Measurements from ENCODE around the gene BBS1.
"Not testable (repeated sequence)": the region's sequence is repeated elsewhere in the genome, so short reads cannot be mapped to it uniquely, and the experiment has no call there.

BBS1 gene

DNA sequence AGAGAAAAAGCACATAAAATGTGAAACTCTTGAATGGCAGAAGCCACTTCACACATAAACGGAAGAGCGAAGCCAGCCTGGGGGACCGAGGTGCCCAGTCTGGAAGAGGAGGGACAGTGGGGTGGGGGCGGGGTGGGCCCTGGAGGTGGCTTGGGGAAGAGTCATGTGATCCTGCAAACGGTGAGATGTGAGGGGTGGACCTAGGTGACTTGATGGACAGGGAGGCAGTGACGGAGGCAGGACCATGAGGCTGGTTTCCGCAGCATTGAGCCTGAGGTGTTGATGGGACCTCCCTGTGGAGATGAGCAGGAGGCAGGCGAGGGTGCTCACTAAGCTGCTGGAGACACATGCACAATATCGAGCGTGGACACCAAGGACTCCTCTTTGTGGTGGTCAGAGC, 18.6 kb downstream of the BBS1 start:
- DNase-seq = no peak

DNA sequence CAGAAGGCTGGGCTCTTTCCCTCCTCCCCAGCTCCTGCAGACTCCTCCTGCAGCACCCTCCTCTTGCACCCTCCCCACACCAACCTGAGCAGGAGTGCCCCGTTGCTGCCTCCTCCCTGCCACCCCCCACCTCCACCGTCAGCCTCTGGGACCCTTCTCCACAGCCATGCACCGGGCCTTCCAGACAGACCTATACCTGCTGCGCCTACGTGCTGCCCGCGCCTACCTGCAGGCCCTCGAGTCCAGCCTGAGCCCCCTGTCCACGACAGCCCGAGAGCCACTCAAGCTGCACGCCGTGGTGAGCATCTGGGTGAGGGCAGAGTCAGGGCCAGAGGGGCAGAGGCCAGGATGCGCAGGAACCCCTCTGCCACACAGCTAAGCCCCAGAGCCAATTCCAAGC, 19.2 kb downstream of the BBS1 start:
- DNase-seq = no peak

DNA sequence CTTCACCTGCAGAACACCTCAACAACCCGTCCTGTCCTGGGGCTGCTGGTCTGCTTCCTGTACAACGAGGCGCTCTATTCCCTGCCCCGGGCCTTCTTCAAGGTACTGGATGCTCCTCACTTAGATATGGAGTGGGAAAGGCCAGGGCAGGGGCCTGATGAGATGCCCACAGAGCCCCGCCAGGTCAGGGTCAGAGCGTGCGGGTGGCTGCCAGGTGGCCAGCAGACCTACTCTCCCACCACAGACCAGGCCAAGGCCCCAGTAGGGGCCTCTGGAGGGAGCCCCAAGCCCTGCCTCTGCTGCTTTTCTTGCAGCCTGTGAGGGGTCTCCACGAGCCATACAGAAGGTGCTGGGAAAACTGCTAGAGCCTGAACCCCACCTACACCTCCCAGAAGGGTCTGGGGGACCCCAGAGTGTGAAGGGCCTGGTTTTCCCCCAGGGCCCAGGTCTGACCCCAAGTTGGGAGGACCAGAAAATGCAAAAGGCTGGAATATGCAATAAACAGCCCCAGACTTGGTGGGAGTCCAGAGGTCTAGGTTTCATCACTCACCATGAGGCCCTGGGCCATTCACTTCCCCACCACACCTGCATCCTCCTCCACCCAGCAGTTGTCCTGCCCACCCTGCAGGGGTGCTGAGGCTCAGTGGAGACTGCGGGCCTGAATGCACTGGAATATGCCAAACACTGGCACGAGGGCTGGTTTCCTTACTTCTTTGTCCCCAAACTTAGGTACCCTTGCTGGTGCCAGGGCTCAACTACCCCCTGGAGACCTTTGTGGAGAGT, 20.7 kb downstream of the BBS1 start:
- no peak for DNase-seq

DNA sequence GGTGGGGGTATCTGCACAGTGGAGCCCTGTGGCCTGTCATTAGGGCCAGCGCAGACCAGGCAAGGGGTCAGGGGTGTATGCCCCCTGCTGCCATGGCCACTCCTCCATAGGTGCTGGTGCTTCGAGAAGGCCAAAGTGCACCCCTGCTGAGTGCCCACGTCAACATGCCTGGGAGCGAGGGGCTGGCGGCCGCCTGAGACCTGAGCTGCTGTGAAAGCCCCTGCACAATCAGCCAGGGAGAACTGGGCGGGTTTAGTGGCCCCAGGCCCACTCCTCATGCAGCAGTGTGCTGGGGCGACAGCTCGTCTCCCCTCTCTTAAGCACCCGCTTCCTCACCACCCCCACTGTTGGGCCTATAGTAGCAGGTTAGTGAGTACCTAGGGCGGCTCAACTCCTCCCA, 21.4 kb downstream of the BBS1 start:
- no peak for DNase-seq

DNA sequence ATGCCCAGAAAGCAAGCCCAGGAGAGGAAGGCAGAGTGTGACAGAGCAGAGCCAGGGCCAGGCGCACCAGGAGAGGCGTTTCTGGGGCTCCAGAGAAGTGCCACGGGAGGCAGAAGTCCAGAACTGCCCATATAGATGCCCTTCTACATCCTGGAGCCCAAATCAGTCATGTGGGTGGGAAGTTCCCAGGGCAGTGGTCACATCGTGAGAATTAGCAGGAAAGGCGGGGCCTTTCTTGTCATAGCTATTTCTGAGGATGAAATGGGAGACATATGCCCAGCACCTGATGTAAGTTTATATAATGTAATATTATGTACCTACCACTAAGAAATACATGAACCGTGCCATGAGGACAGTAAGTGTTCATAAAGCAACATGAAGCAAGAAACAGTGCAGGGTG, 22.3 kb downstream of the BBS1 start:
- DNase-seq = no peak

DNA sequence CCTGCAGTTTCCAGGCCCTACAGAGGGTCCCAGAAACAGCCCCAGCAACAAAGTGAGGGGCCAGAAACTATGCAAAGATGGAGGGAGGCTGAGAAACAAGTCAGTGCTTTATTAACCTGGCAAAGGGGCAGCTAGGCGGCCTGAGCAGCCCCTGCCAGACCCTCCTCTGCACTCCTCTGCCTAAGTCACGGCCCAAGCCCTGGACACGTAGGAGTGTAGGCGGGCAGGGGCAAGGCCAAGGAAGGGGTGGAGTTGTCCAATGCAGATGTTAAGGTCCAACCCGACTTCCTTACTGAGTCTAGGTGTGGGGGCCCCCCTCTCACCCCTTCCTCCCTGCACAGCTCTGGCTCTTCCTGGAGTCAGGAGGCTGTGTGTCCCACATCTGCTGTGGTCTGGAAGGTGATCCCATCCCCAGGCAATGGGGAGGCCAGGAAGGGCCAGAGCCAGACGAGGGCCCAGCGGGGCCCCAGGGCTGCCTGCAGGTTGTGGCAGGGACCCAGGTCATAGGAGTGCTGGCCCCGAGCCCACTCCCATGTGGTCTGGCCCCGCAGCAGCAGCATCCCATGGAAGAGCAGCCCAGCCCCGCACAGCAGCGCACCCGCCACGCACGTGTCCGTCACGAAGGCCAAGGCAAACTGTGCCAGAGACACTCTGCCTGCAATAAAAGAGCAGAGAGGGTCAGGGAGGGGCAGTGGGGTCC, 28.9 kb downstream of the BBS1 start:
- DNase-seq = no peak

DNA sequence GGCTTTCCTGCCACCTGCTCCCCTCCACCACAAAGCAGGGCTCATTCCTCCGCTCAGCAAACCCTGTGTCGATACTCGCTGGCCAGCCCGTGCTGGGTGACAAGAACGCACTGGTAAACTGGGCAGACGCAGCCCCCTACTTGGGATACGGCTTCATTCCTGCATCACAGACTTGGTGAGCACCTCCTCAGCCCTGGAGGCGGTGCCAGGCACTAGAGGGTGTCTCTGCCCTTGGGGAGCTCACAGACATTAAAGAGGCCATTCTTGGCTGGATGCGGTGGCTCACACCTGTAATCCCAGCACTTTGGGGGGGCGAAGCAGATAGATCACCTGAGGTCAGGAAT, 29.4 kb downstream of the BBS1 start:
- no peak for DNase-seq

DNA sequence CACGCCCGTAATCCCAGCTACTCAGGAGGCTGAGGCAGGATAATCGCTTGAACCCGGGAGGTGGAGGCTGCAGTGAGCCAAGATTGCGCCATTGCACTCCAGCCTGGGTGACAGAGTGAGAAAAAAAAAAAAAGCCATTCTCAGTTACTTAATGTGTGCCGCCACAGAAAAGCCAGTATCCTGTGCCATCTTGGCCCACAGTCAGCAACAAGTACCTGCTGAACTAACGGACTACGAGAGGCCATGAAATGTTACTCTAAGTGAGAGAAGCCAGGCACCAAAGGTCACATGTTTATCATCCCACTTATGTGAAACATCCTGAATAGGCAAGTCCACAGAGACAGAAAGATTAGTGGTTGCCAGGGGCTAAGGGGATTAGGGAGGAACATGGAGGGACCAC, 30.2 kb downstream of the BBS1 start:
- DNase-seq = not testable (repeated sequence)

DNA sequence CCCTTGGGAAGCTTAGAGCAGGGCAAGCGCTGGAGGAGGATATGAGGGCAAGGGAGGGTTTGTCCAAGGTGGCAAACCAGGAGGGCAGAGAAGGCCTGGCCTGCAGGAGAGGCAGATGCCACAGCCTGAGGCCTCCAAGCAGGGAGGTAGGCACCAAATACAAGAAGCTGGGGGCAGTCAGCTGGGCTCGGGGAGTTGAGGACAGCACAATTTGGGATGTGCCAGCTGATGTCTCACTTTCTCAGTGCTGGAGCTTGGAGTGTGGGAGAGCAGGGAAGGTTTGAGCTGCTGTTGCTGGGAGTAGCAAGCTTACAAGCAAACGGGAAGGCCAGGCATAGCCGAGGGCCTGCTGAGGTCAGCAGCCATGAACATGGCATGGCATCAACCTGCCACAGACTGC, 31.5 kb downstream of the BBS1 start:
- DNase-seq = no peak

DNA sequence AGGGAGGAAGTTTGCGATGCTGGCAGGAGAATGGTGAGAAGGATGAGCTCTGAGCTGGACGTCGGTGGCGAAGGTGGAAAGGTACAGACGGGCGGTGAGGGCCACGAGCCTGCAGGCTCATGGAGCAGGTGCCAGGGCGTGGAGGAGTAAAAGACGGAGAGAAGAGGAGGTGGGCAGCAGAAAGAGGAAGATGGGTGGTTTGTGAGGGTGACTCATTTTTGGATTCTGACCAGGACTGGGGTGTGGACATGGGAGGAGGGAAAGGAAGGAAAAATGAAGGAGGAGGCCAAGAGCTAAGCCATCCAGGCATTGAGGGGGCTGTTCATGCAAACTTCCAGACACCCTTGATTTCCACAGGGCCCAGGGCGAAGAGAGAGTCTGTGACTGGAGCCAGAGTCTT, 31.9 kb downstream of the BBS1 start:
- no peak for DNase-seq

DNA sequence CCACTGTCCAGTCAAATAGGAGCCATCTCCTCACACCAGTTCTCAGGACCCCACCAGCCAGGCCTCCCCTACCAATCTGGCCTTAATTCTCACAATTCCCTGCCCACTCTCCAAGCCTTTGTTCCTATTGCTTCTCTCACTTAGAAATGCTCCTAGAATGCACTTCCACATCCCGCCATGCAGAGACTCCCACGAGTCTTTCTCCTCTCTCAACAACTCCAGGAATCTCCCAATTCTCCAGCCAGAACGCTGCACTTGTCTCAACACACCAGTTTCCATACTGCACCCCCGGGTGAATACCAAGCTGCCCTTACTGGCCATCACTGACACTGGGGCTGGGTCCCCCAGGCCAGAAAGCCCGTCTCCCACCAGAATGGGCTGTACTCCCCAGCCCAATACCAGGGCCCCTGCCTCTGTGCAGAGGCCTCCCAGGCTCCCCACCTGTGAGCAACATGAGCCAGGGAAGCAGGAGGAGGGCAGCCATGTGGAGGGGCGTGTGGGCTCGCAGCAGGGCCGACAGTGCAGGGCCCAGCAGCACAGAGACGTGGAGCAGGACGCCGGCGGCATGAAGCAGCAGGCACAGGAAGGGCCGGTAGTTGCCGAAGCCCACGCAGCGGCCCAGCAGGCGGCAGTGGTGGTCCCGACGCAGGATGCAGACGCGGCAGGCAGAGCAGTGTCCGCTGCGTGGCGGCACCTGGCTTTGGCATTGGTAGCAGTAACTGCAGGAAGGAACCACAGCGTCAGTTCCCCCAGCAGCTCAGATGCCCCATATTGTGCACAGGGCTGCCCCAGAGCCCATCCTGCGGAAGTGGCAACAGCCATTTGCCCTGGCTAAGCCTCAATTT, 33.0 kb downstream of the BBS1 start:
- peak; percentile 80 for DNase-seq

DNA sequence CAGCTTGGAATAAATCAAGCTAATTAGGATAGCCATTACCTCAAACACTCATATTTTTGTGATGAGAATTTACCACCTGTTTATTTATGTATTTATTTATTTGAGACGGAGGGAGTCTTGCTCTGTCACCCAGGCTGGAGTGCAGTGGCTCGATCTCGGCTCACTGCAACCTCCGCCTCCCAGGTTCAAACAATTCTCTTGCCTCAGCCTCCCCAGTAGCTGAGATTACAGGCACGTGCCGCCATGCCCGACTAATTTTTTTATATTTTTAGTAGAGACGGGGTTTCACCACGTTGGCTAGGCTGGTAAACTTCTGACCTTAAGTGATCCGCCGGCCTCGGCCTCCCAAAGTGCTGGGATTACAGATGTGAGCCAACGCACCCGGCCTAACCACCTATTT, 34.5 kb downstream of the BBS1 start:
- DNase-seq = not testable (repeated sequence)

DNA sequence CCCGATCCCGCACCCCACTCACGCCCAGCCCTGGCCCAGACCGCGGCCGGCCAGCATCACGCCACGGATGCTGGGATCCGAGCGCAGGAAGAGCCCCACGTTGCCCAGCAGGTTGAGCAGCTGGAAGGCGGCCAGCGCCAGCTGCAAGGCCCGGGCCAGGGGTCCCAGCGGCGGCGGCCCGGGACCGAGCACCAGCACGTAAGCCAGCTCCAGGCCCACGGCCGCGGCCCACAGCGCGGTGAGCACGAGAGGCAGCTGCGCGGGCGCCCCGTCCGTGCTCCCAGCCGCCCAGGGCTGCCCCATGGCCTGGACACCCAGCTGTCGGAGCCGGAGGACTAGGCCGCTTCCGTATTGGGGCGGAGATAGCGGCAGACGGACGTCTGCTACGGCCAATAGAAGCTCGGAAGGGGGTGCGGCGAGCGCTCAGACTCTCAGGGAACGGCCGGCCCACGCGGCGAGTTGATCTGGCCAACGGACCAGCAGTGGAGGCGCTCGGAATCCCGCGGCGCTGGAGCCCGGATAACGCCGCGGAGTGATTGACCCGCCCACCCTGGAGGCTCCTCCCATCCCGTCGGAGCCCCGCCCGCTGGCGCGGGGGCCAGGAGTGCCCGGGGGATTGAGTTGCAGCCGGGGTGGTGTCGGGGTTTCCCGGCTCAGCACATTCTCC, 35.4 kb downstream of the BBS1 start, which contains the start of gene ZDHHC24:
ZDHHC24 (minus strand) TSS at position 348 of the 667 bp plus-strand sequence; CDS start at position 303, 45 bp downstream.
- peak; percentile 96 for DNase-seq

DNA sequence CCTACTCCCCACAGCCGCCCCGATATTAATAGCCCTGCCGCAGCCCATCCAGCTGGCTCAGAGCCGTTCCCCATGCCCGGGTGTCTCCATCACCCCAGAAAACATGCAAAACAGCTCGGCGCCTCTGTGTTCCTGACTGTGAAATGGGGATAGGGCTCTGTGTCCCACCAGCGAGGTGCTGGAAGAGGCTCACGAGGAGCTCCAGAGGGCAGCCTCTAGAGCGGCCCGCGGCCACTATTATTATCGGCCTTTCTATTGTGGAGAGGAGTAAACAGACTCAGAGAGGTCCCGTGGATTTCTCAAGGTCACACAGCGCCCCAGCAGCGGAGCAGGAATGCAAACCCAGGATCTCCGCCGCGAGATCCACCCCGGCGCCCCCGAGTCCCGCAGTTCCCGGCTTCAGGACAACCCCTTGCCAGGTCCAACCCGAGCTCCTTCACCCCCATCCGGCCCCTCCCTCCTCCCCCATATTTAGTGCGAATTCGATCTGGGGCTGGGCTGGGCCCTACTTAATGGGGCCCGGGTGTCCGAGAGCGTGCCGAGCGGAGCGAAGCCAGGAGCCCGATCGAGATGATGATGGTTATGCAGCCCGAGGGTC, 36.0 kb downstream of the BBS1 start, which contains the start of gene ACTN3:
ACTN3 (plus strand) TSS at position 536 of the 598 bp plus-strand sequence; CDS start at position 571, 35 bp downstream.
- DNase-seq = no peak

DNA sequence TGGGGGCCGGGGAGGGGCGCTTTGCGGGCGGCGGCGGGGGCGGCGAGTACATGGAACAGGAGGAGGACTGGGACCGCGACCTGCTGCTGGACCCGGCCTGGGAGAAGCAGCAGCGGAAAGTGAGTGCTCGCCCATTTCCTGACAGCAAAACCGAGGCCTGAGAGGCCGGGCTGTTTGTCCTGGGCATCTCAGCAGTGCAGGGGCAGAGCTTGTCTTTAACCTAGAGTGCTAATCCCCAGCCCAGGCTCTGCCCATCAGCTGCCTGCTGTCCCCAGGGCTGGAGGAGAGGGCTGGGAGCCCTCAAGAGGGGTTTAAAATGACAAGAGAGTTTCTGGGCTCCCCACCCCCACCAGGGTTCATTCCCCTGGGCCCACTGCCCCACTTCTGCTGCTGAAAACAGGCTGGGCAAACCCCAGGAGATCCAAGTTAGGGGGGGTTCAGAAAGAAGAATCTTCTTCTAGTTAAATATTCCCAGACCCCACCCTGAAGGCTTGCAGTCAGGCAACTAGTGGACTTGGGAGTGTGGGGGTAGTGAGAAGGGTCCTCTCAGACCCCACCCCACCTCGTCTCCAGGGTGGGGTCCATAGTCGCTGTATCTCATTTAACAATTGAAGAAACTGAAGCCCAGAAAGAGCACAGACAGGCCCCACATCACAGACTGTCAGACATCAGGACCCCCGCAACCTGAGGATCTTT, 36.7 kb downstream of the BBS1 start:
- no peak for DNase-seq

DNA sequence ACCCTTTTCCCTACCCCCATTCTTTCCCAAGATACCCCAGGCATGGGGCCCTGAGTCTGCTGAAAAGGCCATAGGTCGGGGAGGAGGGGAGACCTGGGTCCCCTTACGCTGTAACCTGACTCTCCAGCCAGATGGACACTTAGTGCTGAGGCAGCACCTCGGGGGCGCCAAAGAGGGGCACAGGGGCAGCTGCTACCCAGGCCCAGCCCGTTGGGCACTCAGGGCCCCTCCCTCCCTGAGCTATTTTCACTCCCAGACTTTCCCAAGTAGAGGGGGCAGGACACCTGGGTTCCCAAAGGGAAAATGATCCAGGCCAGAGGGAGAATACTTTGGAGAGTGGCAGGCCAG, 37.2 kb downstream of the BBS1 start:
- DNase-seq = no peak

DNA sequence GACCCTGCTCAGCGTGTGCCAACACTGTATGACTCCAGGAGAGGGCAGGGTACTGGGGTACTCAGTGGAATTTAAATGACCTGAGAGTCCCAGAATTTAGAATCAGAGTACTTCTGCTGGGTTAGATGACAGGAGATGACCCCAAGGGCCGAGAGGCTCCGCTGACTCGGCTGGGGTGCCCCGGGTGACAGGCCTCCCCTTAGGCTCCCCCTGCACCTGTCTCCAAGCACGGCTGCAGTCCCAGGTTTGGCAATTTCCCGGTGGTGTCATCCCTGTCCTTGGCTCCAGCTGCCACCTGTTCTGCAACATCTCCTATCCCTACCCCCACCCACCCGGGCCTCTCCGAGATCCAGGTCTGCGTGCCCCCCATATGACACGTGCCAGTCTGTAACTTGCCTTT, 37.6 kb downstream of the BBS1 start:
- DNase-seq = no peak

DNA sequence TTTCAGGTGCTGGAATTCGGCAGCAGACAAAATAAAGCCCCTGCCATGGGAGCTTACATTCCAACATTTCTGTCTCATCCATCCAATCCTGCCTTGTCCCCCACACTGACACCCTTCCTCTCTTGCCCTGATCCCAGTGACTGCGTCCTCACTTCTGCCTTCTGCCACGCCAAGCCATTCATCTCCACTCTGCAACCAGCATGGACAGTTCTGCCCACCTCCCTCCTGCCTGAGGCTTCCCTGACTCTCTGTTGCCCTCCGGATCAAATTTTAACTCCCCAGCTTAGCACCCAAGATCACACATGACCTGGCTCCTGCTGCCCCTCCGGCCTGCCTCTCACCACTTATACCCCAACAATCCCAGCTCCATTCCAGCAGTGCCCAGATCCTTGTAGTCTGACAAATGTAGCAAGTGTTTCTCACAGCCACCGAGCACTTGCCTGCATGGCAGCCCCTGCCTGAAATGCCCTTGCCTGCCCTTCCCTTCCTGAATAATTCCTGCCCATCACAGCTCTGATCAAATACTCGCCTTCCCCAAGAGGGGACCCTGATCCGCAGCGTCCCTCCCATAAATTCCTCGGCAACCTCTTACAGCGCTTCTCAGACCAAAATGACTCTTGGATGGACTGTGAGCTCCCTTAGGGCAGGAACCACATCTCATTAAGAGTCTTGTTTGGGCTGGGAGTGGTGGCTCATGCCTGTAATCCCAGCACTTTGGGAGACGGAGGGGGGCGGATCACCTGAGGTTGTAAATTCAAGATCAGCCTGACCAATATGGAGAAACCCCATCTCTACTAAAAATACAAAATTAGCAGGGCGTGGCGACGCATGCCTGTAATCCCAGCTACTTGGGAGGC, 38.6 kb downstream of the BBS1 start:
- no peak for DNase-seq

DNA sequence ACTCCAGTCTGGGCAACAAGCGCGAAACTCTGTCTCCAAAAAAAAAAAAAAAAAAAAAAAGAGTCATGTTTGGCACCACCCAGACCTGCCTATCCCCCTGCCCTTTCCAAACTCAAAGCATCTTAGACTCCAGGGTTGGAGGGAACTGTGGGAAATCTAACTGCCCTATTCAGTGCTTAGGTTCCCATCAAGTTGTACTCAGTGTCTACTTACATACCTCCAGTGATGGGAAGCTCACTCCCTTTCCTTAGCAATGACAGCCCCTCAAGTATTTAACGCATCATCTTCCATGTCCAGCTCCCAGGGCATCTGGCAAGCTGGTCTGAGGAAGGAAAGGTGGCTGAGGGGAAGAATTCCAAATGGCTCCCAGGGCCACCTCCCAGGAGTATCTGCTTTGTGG, 39.3 kb downstream of the BBS1 start:
- no peak for DNase-seq

DNA sequence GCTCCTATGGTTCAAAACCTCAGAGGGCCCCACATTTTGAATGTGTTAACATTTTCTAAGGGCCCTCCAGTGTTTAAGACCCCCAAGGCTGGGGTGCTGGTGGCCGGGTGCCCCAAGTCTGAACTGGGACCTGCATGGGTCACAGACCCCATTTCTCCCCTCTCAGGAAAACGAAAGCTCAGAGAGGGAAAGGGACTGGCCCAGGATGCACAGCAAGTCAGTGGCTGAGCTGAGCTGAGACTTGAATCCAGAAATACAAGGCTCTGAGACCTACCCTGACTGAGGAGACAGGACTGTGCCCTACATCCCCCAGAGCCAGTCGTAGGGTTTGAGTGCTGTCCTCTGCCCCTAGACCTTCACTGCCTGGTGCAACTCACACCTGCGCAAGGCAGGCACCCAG, 40.5 kb downstream of the BBS1 start:
- DNase-seq = no peak

DNA sequence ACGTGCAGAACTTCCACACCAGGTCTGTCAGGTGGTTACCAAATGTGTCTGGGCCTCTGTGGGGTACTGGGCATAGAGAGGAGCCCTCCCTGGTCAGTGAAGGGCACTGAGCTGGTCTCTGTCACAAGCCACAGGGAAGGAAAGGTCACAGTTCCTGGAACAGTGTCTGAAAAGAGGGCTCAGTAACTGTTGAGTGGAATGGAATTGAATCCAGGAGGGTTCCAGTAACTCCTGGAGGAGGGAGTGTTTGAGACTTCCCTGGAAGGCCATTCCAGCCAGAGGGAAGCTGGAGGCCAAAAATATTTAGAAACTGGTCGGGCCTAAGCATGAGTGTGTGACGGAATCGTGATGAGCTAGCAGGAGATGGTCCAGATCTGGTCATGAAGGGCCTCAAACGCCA, 44.2 kb downstream of the BBS1 start:
- DNase-seq = no peak
